Measurements from ENCODE around the gene NACC2. TPM values are rescaled to one million over a fixed set of nuclear protein-coding genes. Genes with fewer than 3 reads are reported as not detected.

The NACC2 gene
- total and polyA plus RNA-seq, 9 of the 15 experiments (the other 6 are each of a cell fraction or from before 2014, with no cell fraction given), result 0.70 to 25.1 (median 5.6) TPM

DNA sequence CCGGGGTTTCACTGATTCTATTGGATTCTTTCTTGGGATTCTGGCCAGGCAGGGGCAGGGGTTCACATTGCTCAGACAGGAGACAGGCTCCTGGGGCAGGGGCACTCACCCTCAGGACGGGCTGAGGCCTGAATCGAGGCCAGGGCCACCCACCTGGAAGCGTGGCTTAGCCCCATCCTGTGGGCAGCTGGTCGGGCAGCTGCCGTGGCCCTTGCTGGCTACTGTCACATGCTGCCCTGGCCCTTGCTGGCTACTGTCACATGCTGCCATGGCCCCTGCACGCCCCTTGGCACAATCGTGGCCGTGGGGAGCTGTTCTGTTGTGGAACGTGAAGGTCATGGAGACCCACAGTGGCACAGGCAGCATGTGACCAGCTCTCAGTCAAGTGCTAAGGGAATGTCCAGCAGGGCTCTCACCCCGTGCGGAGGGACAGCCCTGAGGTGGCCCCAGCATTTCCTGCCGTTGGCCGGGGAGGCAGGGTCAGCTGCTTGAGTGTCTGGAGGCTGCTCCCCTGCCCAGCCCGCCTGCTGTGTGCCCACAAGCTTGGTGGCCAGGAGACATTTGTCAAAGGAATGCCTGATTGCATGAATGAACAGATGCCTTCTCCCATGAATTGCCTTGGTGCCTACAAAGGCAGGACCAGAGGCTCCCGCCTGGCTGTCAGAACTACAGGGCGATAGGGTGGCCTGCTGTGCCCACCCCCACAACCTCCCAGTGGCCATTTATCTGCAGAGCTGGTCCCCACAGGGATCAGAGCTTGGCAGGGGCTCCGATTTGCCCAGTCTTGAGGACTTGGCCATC, 40.4 kb upstream of the NACC2 start:
- Histone ChIP-seq H3K27me3 (ENCODE audit: control insufficient read depth in 2 of 2, insufficient read depth in 2 of 2, low read length in 2 of 2) (peaks cover 28 to 58% of the 10 kb centered on the region in 2 experiments), H3K9me3 (replicated peaks; ENCODE audit: control insufficient read depth, insufficient read depth, low read depth, low read length) (no peaks in the 10 kb centered on the region), H3K4me1 (replicated peaks in 1 of 2; ENCODE audit: control insufficient read depth in 2 of 2, insufficient read depth in 2 of 2, low read length in 2 of 2) (peaks cover 8 to 50% of the 10 kb centered on the region in 2 experiments; a peak in 4 of 5 replicates), H3K4me3 (no peak overlapping the region), H3K36me3 (ENCODE audit: control insufficient read depth, insufficient read depth, low read length) (no peaks in the 10 kb centered on the region), H4K20me1 (replicated peaks; ENCODE audit: control insufficient read depth, insufficient read depth, low read length) (peaks cover 13% of the 10 kb centered on the region; the same call in 1 of the 2 replicates), H3K9me1 (ENCODE audit: control insufficient read depth, insufficient read depth, low read length) (no peaks in the 10 kb centered on the region), H3K9ac (ENCODE audit: insufficient read depth in 1 of 2, low read depth in 2 of 2, low read length in 2 of 2) (no peak overlapping the region), H3K4me2 (ENCODE audit: insufficient read depth, low read length) (no peak overlapping the region), H3K27ac (ENCODE audit: extremely low read depth, low read depth, low read length) (no peak overlapping the region), H2AFZ (ENCODE audit: low read depth, low read length) (no peak overlapping the region), H3K79me2 (ENCODE audit: control insufficient read depth, insufficient read depth, low read length) (no peaks in the 10 kb centered on the region)
- no peak for FAIRE-seq
- ChIA-PET POLR2A (no interaction called here), CTCF (ENCODE audit: low intra/inter-chr PET ratio) (interaction anchor here (0.7 kb wide), 1 partner anchor 146 kb away, joined by 3 read pairs; no protein-coding TSS in a partner anchor)
- no peak for DNase-seq (ENCODE audit: extremely low read depth in 1 of 4, low spot score in 3 of 4)
- WGBS (ENCODE audit: insufficient coverage, low coverage, missing lambda C conversion rate), result 3% methylated on average over 17 of the region's 18 CpGs
- no peak for ATAC-seq
- no TSS peak for BruUV-seq (replicated peaks)
- intact Hi-C loops (cut with micrococcal nuclease) (no loop called here), in situ Hi-C loops (cut with MboI) (no loop called here)
- TF ChIP-seq, protein P1, sequence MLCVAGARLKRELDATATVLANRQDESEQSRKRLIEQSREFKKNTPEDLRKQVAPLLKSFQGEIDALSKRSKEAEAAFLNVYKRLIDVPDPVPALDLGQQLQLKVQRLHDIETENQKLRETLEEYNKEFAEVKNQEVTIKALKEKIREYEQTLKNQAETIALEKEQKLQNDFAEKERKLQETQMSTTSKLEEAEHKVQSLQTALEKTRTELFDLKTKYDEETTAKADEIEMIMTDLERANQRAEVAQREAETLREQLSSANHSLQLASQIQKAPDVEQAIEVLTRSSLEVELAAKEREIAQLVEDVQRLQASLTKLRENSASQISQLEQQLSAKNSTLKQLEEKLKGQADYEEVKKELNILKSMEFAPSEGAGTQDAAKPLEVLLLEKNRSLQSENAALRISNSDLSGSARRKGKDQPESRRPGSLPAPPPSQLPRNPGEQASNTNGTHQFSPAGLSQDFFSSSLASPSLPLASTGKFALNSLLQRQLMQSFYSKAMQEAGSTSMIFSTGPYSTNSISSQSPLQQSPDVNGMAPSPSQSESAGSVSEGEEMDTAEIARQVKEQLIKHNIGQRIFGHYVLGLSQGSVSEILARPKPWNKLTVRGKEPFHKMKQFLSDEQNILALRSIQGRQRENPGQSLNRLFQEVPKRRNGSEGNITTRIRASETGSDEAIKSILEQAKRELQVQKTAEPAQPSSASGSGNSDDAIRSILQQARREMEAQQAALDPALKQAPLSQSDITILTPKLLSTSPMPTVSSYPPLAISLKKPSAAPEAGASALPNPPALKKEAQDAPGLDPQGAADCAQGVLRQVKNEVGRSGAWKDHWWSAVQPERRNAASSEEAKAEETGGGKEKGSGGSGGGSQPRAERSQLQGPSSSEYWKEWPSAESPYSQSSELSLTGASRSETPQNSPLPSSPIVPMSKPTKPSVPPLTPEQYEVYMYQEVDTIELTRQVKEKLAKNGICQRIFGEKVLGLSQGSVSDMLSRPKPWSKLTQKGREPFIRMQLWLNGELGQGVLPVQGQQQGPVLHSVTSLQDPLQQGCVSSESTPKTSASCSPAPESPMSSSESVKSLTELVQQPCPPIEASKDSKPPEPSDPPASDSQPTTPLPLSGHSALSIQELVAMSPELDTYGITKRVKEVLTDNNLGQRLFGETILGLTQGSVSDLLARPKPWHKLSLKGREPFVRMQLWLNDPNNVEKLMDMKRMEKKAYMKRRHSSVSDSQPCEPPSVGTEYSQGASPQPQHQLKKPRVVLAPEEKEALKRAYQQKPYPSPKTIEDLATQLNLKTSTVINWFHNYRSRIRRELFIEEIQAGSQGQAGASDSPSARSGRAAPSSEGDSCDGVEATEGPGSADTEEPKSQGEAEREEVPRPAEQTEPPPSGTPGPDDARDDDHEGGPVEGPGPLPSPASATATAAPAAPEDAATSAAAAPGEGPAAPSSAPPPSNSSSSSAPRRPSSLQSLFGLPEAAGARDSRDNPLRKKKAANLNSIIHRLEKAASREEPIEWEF (CRISPR knock-in tag; IDR thresholded peaks at IDR 0.05), result no peak
- TF ChIP-seq, protein P2, sequence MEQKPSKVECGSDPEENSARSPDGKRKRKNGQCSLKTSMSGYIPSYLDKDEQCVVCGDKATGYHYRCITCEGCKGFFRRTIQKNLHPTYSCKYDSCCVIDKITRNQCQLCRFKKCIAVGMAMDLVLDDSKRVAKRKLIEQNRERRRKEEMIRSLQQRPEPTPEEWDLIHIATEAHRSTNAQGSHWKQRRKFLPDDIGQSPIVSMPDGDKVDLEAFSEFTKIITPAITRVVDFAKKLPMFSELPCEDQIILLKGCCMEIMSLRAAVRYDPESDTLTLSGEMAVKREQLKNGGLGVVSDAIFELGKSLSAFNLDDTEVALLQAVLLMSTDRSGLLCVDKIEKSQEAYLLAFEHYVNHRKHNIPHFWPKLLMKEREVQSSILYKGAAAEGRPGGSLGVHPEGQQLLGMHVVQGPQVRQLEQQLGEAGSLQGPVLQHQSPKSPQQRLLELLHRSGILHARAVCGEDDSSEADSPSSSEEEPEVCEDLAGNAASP (IDR thresholded peaks at IDR 0.05), result no peak
- TF ChIP-seq, protein P3, sequence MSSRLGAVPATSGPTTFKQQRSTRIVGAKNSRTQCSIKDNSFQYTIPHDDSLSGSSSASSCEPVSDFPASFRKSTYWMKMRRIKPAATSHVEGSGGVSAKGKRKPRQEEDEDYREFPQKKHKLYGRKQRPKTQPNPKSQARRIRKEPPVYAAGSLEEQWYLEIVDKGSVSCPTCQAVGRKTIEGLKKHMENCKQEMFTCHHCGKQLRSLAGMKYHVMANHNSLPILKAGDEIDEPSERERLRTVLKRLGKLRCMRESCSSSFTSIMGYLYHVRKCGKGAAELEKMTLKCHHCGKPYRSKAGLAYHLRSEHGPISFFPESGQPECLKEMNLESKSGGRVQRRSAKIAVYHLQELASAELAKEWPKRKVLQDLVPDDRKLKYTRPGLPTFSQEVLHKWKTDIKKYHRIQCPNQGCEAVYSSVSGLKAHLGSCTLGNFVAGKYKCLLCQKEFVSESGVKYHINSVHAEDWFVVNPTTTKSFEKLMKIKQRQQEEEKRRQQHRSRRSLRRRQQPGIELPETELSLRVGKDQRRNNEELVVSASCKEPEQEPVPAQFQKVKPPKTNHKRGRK (tag; IDR thresholded peaks at IDR 0.05), result no peak
- TF ChIP-seq GABPA (tag; conservative IDR thresholded peaks at IDR 0.05; ENCODE audit: low read depth), result peak; percentile 75
- TF ChIP-seq, protein P4, sequence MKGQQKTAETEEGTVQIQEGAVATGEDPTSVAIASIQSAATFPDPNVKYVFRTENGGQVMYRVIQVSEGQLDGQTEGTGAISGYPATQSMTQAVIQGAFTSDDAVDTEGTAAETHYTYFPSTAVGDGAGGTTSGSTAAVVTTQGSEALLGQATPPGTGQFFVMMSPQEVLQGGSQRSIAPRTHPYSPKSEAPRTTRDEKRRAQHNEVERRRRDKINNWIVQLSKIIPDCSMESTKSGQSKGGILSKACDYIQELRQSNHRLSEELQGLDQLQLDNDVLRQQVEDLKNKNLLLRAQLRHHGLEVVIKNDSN (CRISPR knock-in tag; IDR thresholded peaks at IDR 0.05), result peak; percentile 35; the same call in 1 of the 2 replicates
- TF ChIP-seq, protein P5, sequence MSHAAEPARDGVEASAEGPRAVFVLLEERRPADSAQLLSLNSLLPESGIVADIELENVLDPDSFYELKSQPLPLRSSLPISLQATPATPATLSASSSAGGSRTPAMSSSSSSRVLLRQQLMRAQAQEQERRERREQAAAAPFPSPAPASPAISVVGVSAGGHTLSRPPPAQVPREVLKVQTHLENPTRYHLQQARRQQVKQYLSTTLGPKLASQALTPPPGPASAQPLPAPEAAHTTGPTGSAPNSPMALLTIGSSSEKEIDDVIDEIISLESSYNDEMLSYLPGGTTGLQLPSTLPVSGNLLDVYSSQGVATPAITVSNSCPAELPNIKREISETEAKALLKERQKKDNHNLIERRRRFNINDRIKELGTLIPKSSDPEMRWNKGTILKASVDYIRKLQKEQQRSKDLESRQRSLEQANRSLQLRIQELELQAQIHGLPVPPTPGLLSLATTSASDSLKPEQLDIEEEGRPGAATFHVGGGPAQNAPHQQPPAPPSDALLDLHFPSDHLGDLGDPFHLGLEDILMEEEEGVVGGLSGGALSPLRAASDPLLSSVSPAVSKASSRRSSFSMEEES (CRISPR knock-in tag; IDR thresholded peaks at IDR 0.05), result no peak
- TF ChIP-seq ZKSCAN1 (IDR thresholded peaks at IDR 0.05; ENCODE audit: low read depth, low read length), result no peak
- TF ChIP-seq ZNF143 (CRISPR knock-in tag; IDR thresholded peaks at IDR 0.05), result no peak
- no peak for TF ChIP-seq NCOA4 (IDR thresholded peaks at IDR 0.05; ENCODE audit: partially characterized antibody)
- TF ChIP-seq RBFOX2 (IDR thresholded peaks at IDR 0.05; ENCODE audit: low read depth, low read length), result no peak

Data from K562 (cell line).